NCI-H187 (cell line): ENCODE measurements around the gene CTNS.
"Not testable (repeated sequence)": the region's sequence is repeated elsewhere in the genome, so short reads cannot be mapped to it uniquely, and the experiment has no call there.

Source experiments
- DNase-seq, 2 experiments: peaks; one replicate each; lab custom pipeline; 2025; lab: John Stamatoyannopoulos, UW

CTNS gene

DNA sequence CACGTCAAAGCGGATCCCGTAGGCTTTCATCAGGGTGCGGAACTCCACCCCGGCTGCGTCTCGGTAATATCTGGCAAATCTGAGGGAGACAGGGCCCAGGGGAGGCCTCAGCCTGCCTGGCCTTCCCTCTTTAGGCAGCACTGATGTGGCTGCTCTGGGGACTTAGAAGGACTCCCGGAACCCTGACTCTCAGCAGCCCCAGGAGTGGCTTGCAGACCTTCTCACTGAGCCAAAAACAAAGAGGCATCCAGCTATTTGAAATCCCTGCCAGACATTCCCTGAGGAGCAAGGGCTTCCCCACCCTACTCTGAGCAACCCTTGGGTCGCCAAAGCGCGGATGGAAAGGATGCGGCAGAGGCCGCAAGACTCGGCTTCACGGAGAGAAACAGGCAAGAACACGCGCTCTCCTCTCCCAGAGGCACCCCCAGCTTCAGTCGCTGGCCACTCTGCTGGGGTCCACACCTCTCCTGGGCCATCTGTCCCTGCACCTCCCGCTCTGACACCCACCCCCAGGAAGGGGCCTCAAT, 51.5 kb downstream of the CTNS start:
- DNase-seq = no peak

DNA sequence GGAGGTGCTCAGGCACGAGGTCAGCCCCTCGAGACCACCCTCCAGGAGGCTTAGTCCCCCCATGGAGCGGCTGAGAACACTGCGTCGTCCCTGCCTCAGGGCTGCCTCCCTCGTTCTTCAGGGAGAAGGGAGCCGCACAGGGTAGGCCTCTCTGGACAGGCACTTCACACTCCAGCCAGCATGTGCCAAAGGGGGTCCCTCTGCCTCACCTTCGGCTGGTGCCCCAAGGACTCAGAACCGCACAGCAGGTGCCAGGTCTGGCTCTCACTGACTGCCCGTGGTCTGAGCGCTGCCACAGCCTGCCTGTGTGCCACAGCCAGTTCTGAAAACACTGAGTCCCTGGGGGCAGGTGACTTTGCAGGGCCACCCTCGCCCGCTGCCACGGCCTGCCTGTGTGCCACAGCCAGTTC, 52.3 kb downstream of the CTNS start:
- DNase-seq = no peak

- no peak for DNase-seq
Measured at GRCh38 chr17:3689262-3690093, 52.9 kb downstream of the CTNS start.

- DNase-seq = no peak
Measured at GRCh38 chr17:3690094-3690715, 53.6 kb downstream of the CTNS start.

DNA sequence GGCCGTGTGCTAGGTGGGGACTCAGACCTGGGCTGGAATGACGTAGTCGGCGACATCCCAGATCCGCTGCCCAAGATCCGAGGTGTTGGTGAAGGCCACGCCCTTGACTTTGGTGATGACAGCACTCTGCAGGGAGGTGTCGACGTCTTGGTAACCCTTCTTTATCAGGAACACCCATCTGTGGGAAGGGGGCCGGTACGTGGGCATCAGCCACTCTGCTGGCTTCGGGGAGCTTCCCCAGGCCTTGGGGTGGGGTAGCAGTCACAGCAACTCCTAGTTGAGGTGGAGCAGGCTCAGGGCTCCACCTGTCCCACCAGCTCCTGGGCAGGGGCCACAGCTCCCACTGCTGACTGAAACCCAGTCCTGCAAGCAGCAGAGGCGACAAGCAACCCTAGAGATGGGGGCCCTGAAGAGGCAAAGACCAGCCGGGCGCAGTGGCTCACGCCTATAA, 55.1 kb downstream of the CTNS start:
- no peak for DNase-seq

DNA sequence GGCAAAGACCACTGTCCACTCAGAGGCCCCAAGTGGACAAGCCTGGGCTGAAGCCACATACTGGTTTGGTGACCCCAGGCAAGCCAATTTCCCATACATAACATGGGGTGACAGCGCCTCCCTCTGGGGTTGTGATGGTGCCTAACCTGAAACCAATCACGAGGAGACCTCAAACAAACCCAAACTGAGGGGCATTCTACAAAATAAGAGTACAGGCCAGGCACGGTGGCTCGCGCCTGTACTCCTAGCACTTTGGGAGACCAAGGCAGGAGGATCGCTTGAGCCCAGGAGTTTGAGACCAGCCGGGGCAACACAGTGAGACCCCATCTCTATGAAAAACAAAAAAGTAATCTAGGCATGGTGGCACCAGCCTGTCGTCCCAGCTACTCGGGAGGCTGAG, 55.8 kb downstream of the CTNS start:
- no peak for DNase-seq

GRCh38 chr17:3693141-3693540, 56.6 kb downstream of the CTNS start:
- no peak for DNase-seq

DNA sequence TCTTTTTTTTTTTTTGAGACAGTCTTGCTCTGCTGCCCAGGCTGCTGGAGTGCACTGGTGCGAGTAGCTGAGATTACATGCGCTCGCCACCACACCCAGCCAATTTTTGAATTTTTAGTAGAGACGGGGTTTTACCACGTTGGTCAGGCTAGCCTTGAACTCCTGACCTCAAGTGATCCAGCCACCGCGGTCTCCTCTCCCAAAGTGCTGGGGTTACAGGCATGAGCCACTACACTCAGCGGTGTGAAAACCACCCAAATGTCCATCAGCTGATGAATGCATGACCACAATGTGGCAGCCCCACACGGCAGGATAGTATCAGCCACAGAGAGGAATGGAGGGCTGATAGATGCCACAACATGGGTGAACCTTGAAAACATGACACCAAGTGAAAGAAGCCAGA, 57.3 kb downstream of the CTNS start:
- DNase-seq = no peak

- DNase-seq = no peak
Measured at GRCh38 chr17:3695129-3695722, 58.7 kb downstream of the CTNS start.

GRCh38 chr17:3695723-3696411, 59.3 kb downstream of the CTNS start, which contains the start of gene P2RX5:
P2RX5 (minus strand) TSS chr17:3696155; CDS start chr17:3696005, 150 bp downstream.
- no peak for DNase-seq

DNA sequence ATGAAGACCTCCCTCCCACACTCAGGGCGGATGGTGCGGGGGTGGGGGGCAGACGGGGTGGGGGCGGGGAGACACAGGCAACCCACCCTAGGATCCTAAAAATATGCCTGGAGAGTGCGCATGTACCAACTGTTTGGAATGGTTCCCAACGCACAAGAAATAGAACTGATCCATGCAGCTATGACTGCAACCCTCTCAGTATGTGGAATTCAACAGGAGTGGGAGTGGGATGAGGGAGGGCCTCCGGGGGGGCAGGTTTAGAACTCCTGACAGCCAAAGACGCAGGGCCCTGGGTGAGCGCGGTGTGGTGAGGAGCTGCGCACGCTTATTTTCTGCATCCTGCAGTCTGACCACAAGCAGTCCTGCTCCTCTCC, 60.5 kb downstream of the CTNS start:
- DNase-seq = no peak

DNA sequence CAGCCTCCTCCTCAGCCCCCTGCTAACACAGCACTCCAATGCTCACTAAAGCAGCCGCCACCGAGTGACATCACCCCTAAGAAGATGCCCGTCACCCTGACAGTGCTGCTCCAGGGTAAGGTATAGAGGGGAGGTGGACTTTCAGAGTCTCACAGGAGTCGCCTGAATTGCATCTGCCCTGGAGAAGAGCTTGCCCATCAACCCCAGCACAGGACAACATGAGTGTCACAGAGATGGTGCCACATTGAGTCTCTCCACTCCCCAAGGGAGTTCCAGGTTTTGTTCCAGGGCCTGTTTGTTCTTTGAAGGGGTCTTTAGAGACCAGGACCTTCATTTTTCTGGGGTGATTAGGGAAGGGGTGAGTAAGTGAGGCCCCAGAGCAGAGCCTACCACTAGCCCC, 61.6 kb downstream of the CTNS start:
- DNase-seq = no peak

GRCh38 chr17:3699951-3700350, 63.4 kb downstream of the CTNS start:
- no peak for DNase-seq

- not testable (repeated sequence) for DNase-seq
Measured at GRCh38 chr17:3702041-3702539, 65.5 kb downstream of the CTNS start.

DNA sequence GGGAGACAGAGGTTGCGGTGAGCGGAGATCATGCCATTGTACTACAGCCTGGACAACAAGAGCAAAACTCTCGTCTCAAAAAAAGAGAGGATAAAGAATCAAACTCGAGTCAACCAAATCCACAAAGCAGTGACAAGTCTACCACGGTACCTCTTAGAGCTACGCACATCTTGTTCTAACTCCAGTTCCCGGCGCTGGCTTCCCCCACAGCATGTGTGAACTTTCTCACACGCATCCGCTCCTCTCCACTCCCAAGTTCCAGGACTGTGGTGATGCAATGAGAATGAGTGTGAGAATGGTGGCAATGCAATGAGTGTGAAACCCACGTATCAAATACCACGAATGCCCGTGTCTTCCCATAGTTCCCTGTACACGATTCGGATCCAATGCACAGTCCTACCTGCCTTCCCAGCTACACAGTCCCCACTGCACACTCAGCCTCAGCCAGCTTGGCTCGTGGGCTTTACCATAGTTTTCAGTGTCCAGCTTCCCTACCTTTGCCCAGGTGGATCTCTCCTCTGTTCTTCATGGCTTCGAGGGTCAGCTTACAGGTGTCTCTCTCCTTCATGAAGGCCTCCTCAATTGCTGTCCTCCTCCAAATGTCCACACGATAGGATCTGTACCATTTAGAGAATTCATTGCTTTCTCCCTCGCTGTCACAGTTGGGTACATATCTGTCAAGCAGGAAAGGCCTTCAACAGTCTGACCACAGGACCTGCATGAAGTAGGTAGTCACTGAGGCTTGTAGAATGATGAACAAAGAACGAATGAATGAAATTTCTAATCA, 68.6 kb downstream of the CTNS start:
- DNase-seq = no peak

DNA sequence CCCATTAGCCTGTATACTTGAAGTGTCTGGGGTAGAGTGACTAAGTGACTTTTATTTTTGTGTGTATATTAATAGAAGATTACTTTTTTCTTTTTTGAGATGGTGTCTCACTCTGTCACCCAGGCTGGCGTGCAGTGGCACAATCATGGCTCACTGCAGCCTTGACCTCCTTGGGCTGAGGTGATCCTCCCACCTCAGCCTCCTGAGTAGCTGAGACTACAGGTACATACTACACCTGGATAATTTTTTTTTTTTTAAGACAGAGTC, 69.1 kb downstream of the CTNS start:
- not testable (repeated sequence) for DNase-seq

DNA sequence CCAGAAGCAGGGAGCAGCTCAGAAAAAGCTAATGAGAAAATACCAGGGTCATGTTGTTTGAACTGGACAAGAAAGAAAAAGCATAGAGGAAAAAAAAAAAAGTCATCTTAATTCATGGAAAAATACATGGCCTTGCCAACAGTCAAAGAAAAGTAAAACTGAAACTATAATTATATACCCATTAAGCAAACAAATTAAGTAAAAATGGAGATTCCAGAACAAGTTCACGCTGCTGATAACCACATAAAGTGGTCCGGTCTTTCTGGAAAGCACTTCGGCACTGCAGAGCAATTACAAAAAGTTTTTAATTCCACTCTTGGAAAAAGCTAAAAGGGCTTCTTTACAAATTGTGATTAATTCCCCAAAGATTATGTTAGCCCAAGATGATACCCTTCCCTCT, 71.8 kb downstream of the CTNS start:
- DNase-seq = no peak

GRCh38 chr17:3710951-3711383, 74.4 kb downstream of the CTNS start:
- no peak for DNase-seq
